ENCODE measurements around the gene TAF11L8.
"Not testable (repeated sequence)": the region's sequence is repeated elsewhere in the genome, so short reads cannot be mapped to it uniquely, and the experiment has no call there.

TAF11L8 gene

GRCh38 chr5:17607461-17607860 lies 16.7 kb upstream of the TAF11L8 start:
- not testable (repeated sequence) for H2AFZ ChIP-seq (ENCODE audit: low read depth, low read length); H3K9ac ChIP-seq (ENCODE audit: low read length); H3K79me1 ChIP-seq (replicated peaks; ENCODE audit: low read length, poor library complexity, severe bottlenecking); H4K8ac ChIP-seq (ENCODE audit: low read length); H2BK5ac ChIP-seq (ENCODE audit: low read depth, low read length, poor library complexity, severe bottlenecking); H3K14ac ChIP-seq (ENCODE audit: low read length in 2 of 2); H3K9me3 ChIP-seq (ENCODE audit: control insufficient read depth, low read length); H2BK12ac ChIP-seq (ENCODE audit: low read length in 2 of 2); H2AK5ac ChIP-seq (ENCODE audit: low read length, severe bottlenecking); H3K18ac ChIP-seq (ENCODE audit: low read depth in 1 of 2, low read length in 2 of 2); H4K91ac ChIP-seq (ENCODE audit: low read length); H3K36me3 ChIP-seq (ENCODE audit: control insufficient read depth in 1 of 2, insufficient read depth in 2 of 2, low read depth in 1 of 2, low read length in 2 of 2); DNase-seq; H3K4ac ChIP-seq (ENCODE audit: low read depth in 1 of 2, low read length in 2 of 2); H3K27ac ChIP-seq (ENCODE audit: low read length, poor library complexity, severe bottlenecking); H3K4me2 ChIP-seq (ENCODE audit: low read length, poor library complexity, severe bottlenecking); H3K4me1 ChIP-seq (ENCODE audit: control insufficient read depth, insufficient read depth, low read depth, low read length); H3K23ac ChIP-seq (ENCODE audit: low read length in 2 of 2); H3K27me3 ChIP-seq (ENCODE audit: control insufficient read depth in 1 of 2, insufficient read depth in 1 of 2, low read length in 2 of 2); H3K4me3 ChIP-seq (ENCODE audit: insufficient read depth in 1 of 2, low read depth in 1 of 2, low read length in 2 of 2); H2BK15ac ChIP-seq (ENCODE audit: low read depth, poor library complexity, severe bottlenecking); H2BK120ac ChIP-seq (ENCODE audit: low read depth, low read length)
- 92% methylated on average over 3 of the region's 4 CpGs for WGBS

- Histone ChIP-seq H3K23ac (ENCODE audit: low read length in 2 of 2) (no peak overlapping the region), H2BK15ac (ENCODE audit: low read depth, poor library complexity, severe bottlenecking) (no peak overlapping the region), H3K9me3 (ENCODE audit: control insufficient read depth, low read length) (no peaks in the 10 kb centered on the region), H2AK5ac (ENCODE audit: low read length, severe bottlenecking) (no peak overlapping the region), H3K4me1 (ENCODE audit: control insufficient read depth, insufficient read depth, low read depth, low read length) (no peaks in the 10 kb centered on the region), H3K27ac (ENCODE audit: low read length, poor library complexity, severe bottlenecking) (no peak overlapping the region), H3K4me2 (ENCODE audit: low read length, poor library complexity, severe bottlenecking) (no peak overlapping the region), H3K9ac (ENCODE audit: low read length) (no peak overlapping the region), H2BK120ac (ENCODE audit: low read depth, low read length) (no peak overlapping the region), H3K4ac (ENCODE audit: low read depth in 1 of 2, low read length in 2 of 2) (no peak overlapping the region), H4K91ac (ENCODE audit: low read length) (no peak overlapping the region), H3K14ac (ENCODE audit: low read length in 2 of 2) (no peak overlapping the region), H2BK5ac (ENCODE audit: low read depth, low read length, poor library complexity, severe bottlenecking) (no peak overlapping the region), H3K27me3 (ENCODE audit: control insufficient read depth in 1 of 2, insufficient read depth in 1 of 2, low read length in 2 of 2) (no peaks in the 10 kb centered on the region), H3K36me3 (ENCODE audit: control insufficient read depth in 1 of 2, insufficient read depth in 2 of 2, low read depth in 1 of 2, low read length in 2 of 2) (no peaks in the 10 kb centered on the region), H3K79me1 (replicated peaks; ENCODE audit: low read length, poor library complexity, severe bottlenecking) (no peaks in the 10 kb centered on the region), H4K8ac (ENCODE audit: low read length) (no peak overlapping the region), H3K4me3 (ENCODE audit: insufficient read depth in 1 of 2, low read depth in 1 of 2, low read length in 2 of 2) (no peak overlapping the region), H3K18ac (ENCODE audit: low read depth in 1 of 2, low read length in 2 of 2) (no peak overlapping the region), H2BK12ac (ENCODE audit: low read length in 2 of 2) (no peak overlapping the region), H2AFZ (ENCODE audit: low read depth, low read length) (no peak overlapping the region)
- no peak for DNase-seq
- 84% methylated on average over 8 of the region's 14 CpGs for WGBS
Observed at GRCh38 chr5:17604951-17605350, 14.2 kb upstream of the TAF11L8 start.

DNA sequence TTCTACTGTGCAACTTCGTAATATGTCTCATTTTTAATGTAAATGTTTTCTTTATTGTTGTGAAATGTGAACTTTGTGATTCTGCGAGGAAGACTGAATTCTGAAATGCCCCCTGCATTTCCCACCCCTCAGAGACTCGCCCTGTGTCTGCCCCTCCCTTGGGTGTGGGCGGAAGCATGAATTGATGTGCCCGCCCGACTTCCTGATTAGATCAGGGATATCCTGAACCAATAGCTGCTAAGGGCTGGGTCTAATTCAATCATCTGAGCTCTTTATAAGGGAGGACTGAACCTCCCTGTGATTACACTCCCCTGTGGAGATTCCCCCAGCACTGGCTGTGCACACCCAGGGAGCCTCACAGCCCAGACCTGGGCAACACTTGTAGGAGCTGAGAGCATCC lies 13.1 kb upstream of the TAF11L8 start, which contains the start of gene TAF11L11:
TAF11L11 (plus strand) TSS at position 304 of the 400 bp plus-strand sequence.
- H2AK5ac ChIP-seq (ENCODE audit: low read length, severe bottlenecking); H3K4me3 ChIP-seq (ENCODE audit: insufficient read depth in 1 of 2, low read depth in 1 of 2, low read length in 2 of 2); H3K14ac ChIP-seq (ENCODE audit: low read length in 2 of 2): not testable (repeated sequence)

GRCh38 chr5:17597728-17598127 lies 7.0 kb upstream of the TAF11L8 start, which contains the start of gene TAF11L10:
Gene TAF11L10, minus strand, starts transcription at chr5:17597828.
- H2AK5ac ChIP-seq (ENCODE audit: low read length, severe bottlenecking); H3K4me1 ChIP-seq (ENCODE audit: control insufficient read depth, insufficient read depth, low read depth, low read length); H3K4ac ChIP-seq (ENCODE audit: low read depth in 1 of 2, low read length in 2 of 2); H3K23ac ChIP-seq (ENCODE audit: low read length in 2 of 2); H3K27ac ChIP-seq (ENCODE audit: low read length, poor library complexity, severe bottlenecking); H4K8ac ChIP-seq (ENCODE audit: low read length); H3K9ac ChIP-seq (ENCODE audit: low read length); H4K91ac ChIP-seq (ENCODE audit: low read length); H3K9me3 ChIP-seq (ENCODE audit: control insufficient read depth, low read length); H3K79me1 ChIP-seq (replicated peaks; ENCODE audit: low read length, poor library complexity, severe bottlenecking); H3K27me3 ChIP-seq (ENCODE audit: control insufficient read depth in 1 of 2, insufficient read depth in 1 of 2, low read length in 2 of 2); H2BK12ac ChIP-seq (ENCODE audit: low read length in 2 of 2); H2BK5ac ChIP-seq (ENCODE audit: low read depth, low read length, poor library complexity, severe bottlenecking); H2AFZ ChIP-seq (ENCODE audit: low read depth, low read length); H3K4me3 ChIP-seq (ENCODE audit: insufficient read depth in 1 of 2, low read depth in 1 of 2, low read length in 2 of 2); H3K14ac ChIP-seq (ENCODE audit: low read length in 2 of 2); H3K36me3 ChIP-seq (ENCODE audit: control insufficient read depth in 1 of 2, insufficient read depth in 2 of 2, low read depth in 1 of 2, low read length in 2 of 2); H3K18ac ChIP-seq (ENCODE audit: low read depth in 1 of 2, low read length in 2 of 2); H2BK15ac ChIP-seq (ENCODE audit: low read depth, poor library complexity, severe bottlenecking); DNase-seq; H3K4me2 ChIP-seq (ENCODE audit: low read length, poor library complexity, severe bottlenecking); H2BK120ac ChIP-seq (ENCODE audit: low read depth, low read length): not testable (repeated sequence)
- no CpG with 5 or more reads among the region's 15 CpGs for WGBS

More for the DNA sequence above, 13.1 kb upstream of the TAF11L8 start, which contains the start of gene TAF11L11:
- H2AFZ ChIP-seq (ENCODE audit: low read depth, low read length); H3K18ac ChIP-seq (ENCODE audit: low read depth in 1 of 2, low read length in 2 of 2); H4K8ac ChIP-seq (ENCODE audit: low read length); H3K79me1 ChIP-seq (replicated peaks; ENCODE audit: low read length, poor library complexity, severe bottlenecking); H3K4me2 ChIP-seq (ENCODE audit: low read length, poor library complexity, severe bottlenecking); H2BK120ac ChIP-seq (ENCODE audit: low read depth, low read length); H2BK12ac ChIP-seq (ENCODE audit: low read length in 2 of 2); H3K27me3 ChIP-seq (ENCODE audit: control insufficient read depth in 1 of 2, insufficient read depth in 1 of 2, low read length in 2 of 2); H3K4ac ChIP-seq (ENCODE audit: low read depth in 1 of 2, low read length in 2 of 2); H3K36me3 ChIP-seq (ENCODE audit: control insufficient read depth in 1 of 2, insufficient read depth in 2 of 2, low read depth in 1 of 2, low read length in 2 of 2); DNase-seq; H3K23ac ChIP-seq (ENCODE audit: low read length in 2 of 2); H3K4me1 ChIP-seq (ENCODE audit: control insufficient read depth, insufficient read depth, low read depth, low read length); H3K27ac ChIP-seq (ENCODE audit: low read length, poor library complexity, severe bottlenecking); H2BK5ac ChIP-seq (ENCODE audit: low read depth, low read length, poor library complexity, severe bottlenecking); H4K91ac ChIP-seq (ENCODE audit: low read length); H3K9me3 ChIP-seq (ENCODE audit: control insufficient read depth, low read length); H2BK15ac ChIP-seq (ENCODE audit: low read depth, poor library complexity, severe bottlenecking); H3K9ac ChIP-seq (ENCODE audit: low read length): not testable (repeated sequence)
- WGBS = 80% methylated on average over 5 of the region's 6 CpGs
